Activated T-helper 1 cell treated with Interleukin-2 at 50 U/mL for 16 hours (primary cell): ENCODE results near the gene CSNK2A3.
"Not testable (repeated sequence)": the region's sequence is repeated elsewhere in the genome, so short reads cannot be mapped to it uniquely, and the experiment has no call there.

Source experiments
- DNase-seq: peaks from one replicate; pipeline ENCODE4 v3.0.0-alpha.2; 2020; ENCODE audit warnings: low read depth

The CSNK2A3 gene

GRCh38 chr11:11379661-11380060 is 26.6 kb upstream of the CSNK2A3 start:
- DNase-seq = no peak

- no peak for DNase-seq
Observed at GRCh38 chr11:11378184-11378940, 25.3 kb upstream of the CSNK2A3 start.

GRCh38 chr11:11374358-11375148 is 21.5 kb upstream of the CSNK2A3 start:
- no peak for DNase-seq

DNA sequence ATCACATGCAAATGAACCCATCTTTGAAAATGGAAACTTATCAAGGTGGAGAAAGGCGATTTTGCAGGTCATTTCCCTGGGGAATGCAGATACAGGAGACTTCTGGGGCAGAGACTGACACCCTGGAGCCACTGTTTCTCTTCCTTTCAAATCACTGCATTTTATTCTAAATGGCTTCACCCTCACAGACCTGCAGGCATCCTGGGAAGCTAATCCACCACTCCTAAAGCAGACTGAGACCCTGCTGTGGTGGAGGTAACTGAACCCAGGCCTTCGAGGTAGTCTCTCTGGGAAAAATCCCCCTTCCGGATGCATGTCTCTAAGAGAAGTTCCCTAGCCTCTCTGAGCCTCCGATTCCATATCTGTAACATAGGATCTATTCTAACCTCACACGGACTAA is 20.9 kb upstream of the CSNK2A3 start:
- DNase-seq = no peak

DNA sequence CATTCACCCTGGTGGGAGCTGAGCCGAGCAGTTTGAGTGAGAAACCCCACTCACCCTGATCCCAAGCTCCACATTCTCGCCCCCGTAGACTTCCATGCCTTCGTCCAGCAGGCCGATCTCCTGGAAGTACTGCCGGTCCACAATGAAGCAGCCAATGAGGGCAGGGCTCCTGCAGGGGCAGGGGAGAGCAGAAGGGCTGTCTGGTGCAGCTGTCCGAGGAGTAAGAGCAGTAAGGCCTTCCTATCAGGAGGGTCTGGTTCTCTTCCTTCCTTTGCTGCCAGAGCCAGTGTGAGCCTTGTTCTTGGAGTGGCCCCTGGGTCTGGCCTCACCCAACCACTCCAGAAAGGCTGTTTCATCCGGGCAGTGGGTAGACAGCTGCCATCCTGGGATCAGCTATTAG is 19.4 kb upstream of the CSNK2A3 start:
- no peak for DNase-seq

GRCh38 chr11:11370962-11371303 is 17.9 kb upstream of the CSNK2A3 start:
- no peak for DNase-seq

GRCh38 chr11:11370255-11370961 is 17.4 kb upstream of the CSNK2A3 start:
- no peak for DNase-seq

DNA sequence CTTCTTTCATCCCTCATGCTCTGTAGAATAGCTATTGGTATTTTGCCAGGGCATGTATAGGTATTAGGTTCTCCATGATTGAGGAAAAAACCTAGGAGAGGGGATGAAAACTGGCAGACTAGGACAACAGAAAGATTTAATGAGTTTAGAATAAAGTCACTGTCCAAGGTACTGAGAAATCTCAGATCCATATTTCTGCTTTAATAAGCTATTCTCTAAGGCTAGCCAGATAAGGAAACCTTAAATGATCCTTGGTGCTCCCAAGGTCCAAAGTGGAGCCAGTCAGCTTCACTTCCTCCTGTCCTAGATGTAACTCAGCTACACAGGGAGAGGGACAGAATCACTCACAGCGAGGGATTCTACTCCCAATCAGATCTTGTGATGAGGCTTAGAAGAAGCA is 13.7 kb upstream of the CSNK2A3 start:
- no peak for DNase-seq

DNA sequence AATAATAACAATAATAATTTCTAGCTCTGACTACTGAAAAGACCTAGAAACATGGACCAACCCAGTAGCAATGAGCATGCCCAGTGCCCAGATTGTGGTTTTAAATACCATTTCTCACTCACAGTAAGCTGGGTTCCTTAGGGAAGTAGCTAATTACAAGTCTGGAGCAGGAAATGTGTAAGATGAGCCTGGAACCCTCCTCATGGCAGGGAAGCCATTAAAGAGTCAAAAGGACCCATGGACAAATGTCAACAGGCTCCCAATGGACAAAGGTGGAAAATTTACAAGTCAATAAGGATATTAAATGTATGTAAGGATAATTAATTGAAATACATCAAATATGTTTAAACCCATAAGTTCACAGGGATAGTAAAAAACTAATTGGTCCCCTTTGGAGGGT is 10.6 kb upstream of the CSNK2A3 start:
- no peak for DNase-seq

GRCh38 chr11:11359611-11360010 is 6.6 kb upstream of the CSNK2A3 start:
- DNase-seq = no peak

- no peak for DNase-seq
Observed at GRCh38 chr11:11356842-11357241, 3.8 kb upstream of the CSNK2A3 start.

GRCh38 chr11:11351851-11352250 is 1.2 kb downstream of the CSNK2A3 start:
- not testable (repeated sequence) for DNase-seq

GRCh38 chr11:11351042-11351586 is 1.9 kb downstream of the CSNK2A3 start:
- no peak for DNase-seq

DNA sequence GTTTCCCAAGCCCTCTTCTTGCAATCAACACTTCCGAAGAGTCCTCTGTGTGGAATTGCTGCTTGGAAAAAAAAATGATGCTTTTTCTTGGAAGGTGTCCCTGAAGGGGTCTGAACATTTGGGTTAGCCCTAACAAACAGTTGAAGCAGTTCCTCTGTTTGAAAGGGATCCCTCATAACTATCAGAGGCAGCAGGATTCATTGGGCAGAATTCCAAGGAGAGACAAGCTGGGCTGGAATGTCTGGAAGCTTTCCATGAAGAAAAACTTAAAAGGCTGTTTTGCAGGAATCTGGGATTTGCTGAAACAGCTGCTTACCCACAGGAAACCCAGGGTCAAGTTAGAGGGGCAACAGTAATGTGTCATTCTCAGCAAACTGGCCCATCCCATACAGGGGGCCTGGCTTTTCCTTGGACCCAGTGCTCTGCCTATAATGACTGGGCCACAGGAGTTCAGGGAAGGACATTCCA is 3.1 kb downstream of the CSNK2A3 start:
- no peak for DNase-seq

DNA sequence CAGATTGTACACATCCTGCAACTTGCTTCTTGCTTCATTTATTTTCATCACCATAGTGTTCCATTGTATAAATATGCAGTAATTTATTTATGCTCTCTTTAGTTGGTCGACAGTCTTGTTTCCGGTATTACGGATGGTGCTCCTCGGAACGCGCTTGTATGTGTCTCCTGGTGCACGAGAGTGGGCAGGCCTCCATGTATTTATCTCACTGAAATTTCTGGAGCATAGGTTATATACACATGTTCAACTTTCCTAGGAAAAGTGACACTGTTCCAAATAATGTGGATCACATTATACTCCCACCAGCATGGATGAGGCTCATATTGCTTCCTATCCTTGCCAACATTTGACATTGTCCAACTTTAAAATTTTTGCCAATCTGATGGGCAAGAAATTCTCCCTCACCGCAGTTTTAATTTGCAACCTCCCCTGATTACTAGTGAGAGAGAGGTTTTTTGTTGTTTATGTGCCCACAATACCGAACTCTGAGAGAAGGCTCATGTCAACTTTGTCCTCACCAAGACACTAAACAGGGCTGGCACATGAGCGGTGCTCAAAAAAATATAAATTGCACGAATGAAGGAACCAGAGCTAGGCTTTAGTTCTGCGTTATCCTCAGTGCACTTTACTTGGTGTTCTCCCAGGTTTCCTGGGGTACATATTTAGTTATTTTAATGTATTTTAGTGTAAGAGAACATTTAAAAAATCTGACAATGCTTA is 3.8 kb downstream of the CSNK2A3 start:
- no peak for DNase-seq

DNA sequence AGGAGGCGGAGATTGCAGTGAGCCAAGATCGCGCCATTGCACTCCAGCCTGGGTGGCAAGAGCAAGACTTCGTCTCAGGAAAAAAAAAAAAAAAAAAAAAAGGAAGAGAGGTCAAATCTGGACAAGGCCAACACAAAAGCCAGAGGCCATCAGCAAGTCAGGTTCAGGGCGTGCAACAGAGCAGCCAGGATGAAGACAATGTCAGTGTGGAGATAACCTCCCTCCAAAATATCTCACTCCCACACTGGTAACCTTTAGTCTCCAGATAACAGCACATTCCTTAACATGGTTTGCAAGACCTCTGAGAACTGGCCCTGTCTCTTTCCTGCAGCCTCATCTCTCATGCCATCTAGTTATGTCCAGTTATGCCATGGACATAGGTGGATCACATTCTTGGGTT is 4.7 kb downstream of the CSNK2A3 start:
- DNase-seq = no peak

GRCh38 chr11:11347592-11347991 is 5.5 kb downstream of the CSNK2A3 start:
- no peak for DNase-seq

DNA sequence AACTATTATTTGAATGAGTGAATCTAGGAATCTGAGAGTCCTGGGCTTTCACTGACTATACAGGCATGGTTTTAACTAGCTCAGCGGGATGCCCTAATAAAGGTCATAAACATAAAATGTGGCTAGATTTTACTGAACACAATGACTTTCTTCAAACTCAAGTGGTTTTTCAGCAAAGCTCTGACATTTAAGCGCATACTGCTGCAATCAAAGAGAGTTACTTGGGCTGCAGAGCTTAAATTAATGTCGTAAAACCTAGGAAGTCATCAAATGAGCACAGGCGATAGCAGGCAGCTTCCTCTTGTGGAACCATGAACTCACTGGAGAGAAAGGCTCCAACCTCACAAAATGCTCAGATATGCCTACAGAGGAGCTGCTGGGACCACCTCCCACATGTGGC is 6.7 kb downstream of the CSNK2A3 start:
- DNase-seq = no peak

DNA sequence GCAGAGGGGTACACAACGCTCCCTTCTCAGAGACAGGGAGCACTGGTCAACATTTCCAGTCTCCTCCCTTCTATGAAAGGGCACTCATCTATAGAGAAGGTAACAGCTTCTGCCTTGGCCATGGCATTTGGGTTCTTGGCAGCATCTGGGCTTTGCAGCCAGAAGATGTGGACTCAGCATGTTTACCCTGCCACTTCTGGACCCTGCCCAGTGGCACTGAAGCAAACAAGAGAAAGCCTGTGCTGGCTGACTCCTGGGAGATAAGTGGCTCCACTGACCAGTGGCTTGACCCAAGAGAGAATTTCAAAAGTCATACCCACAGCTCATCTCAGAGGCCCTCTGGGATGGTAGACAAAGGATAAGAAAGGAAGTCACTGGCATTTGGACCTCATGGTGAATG is 8.0 kb downstream of the CSNK2A3 start:
- no peak for DNase-seq

GRCh38 chr11:11344045-11344444 is 9.0 kb downstream of the CSNK2A3 start:
- no peak for DNase-seq

DNA sequence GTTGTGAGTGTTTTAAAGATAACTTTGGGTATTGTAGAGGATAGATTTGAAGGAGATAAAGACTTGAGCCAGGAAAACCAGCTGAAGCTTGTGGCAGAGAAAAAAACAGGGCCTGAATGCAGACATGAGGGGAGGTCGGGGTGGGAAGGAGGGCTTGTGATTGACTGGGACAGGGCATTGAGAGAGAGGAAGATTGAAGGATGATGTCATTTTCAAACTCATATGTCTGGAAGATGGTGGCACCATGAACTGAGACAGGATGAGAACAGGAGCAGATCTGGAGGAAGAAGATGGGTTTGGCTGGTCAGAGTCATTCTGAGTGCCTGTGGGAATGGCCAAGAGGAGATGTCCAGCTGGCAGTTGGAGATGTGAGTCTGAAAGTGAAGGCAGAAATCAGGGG is 14.7 kb downstream of the CSNK2A3 start:
- DNase-seq = no peak

GRCh38 chr11:11336664-11337063 is 16.4 kb downstream of the CSNK2A3 start:
- DNase-seq = no peak
